K562 (cell line): ENCODE results near the gene USP31. TPM values are rescaled to one million over a fixed set of nuclear protein-coding genes. Genes with fewer than 3 reads are reported as not detected.

ENCODE experiments used
- ATAC-seq: fragments of 200-7000 bp; cut with Tn5 transposase; 3 replicates; pipeline ENCODE4 v1.9.1; 2020; ENCODE audit warnings: moderate library complexity
- BruUV-seq: library from RNA; stranded (reverse); fragments of 400-500 nt; replicated peaks from 2 replicates; lab custom pipeline; 2021; lab: Mats Ljungman, UMichigan
- CTCF ChIA-PET: fragments of 300-600 bp; formaldehyde crosslinking; extraction: SDS; loops from one replicate; lab custom pipeline; 2021; ENCODE audit warnings: low intra/inter-chr PET ratio; lab: Yijun Ruan, JAX
- POLR2A ChIA-PET: fragments of 300-600, 350-650 bp; sonication (Branson Sonifier 250); formaldehyde crosslinking; extraction: SDS; loops from one replicate; lab custom pipeline; 2021; ENCODE audit warnings: antibody characterized with exemption, inconsistent platforms; lab: Yijun Ruan, JAX
- DNase-seq, 4 experiments: peaks; one replicate each; pipeline versions ENCODE4 v3.0.0 to v3.0.0-alpha.2; 2011 to 2018; ENCODE audit warnings: low spot score in 3 of 4, mixed read lengths in 3 of 4; ENCODE audit errors: extremely low read depth in 1 of 4
- FAIRE-seq: peaks from 2 replicates; lab custom pipeline; 2011; peaks lifted over from hg19 to GRCh38; lab: Jason Lieb, UNC
- H2AFZ ChIP-seq: 2 replicates; pipeline ENCODE4 v1.6.0; 2011; ENCODE audit warnings: low read depth, low read length, control low read depth, inconsistent platforms
- H3K27ac ChIP-seq: fragments of 200-600 bp; 3 replicates; pipeline ENCODE4 v1.8.0; 2011; ENCODE audit warnings: low read depth, mild to moderate bottlenecking, control low read depth, inconsistent platforms, low read length, moderate library complexity, mixed read lengths; ENCODE audit errors: extremely low read depth
- H3K27me3 ChIP-seq, 2 experiments: fragments of 300-600 bp in 1 of 2; 2 replicates in 1 of 2; 3 replicates in 1 of 2; pipeline versions ENCODE4 v1.6.0 to v1.8.0; 2011; ENCODE audit warnings: inconsistent platforms in 2 of 2, low read length in 2 of 2, mild to moderate bottlenecking in 1 of 2, mixed read lengths in 1 of 2, moderate library complexity in 1 of 2; ENCODE audit not compliant: control insufficient read depth in 2 of 2, insufficient read depth in 2 of 2
- H3K36me3 ChIP-seq: fragments of 300-600 bp; 3 replicates; pipeline ENCODE4 v1.8.0; 2011; ENCODE audit warnings: mild to moderate bottlenecking, low read length, inconsistent platforms; ENCODE audit not compliant: control insufficient read depth, insufficient read depth
- H3K4me1 ChIP-seq, 2 experiments: fragments of 200-600 bp in 1 of 2; replicated peaks in 1 of 2; 2 replicates in 1 of 2; 3 replicates in 1 of 2; pipeline versions ENCODE4 v1.5.1 to v1.8.0; 2011; ENCODE audit warnings: inconsistent platforms in 2 of 2, low read length in 2 of 2, mild to moderate bottlenecking in 1 of 2, mixed read lengths in 1 of 2, moderate library complexity in 1 of 2; ENCODE audit not compliant: control insufficient read depth in 2 of 2, insufficient read depth in 2 of 2
- H3K4me2 ChIP-seq: 2 replicates; pipeline ENCODE4 v1.6.1; 2011; ENCODE audit warnings: low read length, control low read depth, inconsistent platforms, mixed read lengths; ENCODE audit not compliant: insufficient read depth
- H3K4me3 ChIP-seq: fragments of 200-600 bp; sonication (generic), shearing (Covaris generic); 2 replicates; pipeline ENCODE4 v1.5.1; 2016; ENCODE audit warnings: control low read depth, inconsistent platforms
- H3K79me2 ChIP-seq: fragments of 200-600 bp; 3 replicates; pipeline ENCODE4 v1.8.0; 2011; ENCODE audit warnings: low read length, inconsistent platforms; ENCODE audit not compliant: control insufficient read depth, insufficient read depth
- H3K9ac ChIP-seq, 2 experiments: 2 replicates each; pipeline versions ENCODE4 v1.6.0 to v1.6.1; 2011; ENCODE audit warnings: low read depth in 2 of 2, low read length in 2 of 2, control low read depth in 1 of 2, inconsistent platforms in 1 of 2, mild to moderate bottlenecking in 1 of 2, mixed read lengths in 1 of 2; ENCODE audit not compliant: insufficient read depth in 1 of 2
- H3K9me1 ChIP-seq: one replicate; pipeline ENCODE4 v1.6.0; 2011; ENCODE audit warnings: inconsistent platforms, mild to moderate bottlenecking, low read length, moderate library complexity; ENCODE audit not compliant: control insufficient read depth, insufficient read depth
- H3K9me3 ChIP-seq: replicated peaks from 2 replicates; pipeline ENCODE4 v1.5.1; 2011; ENCODE audit warnings: low read depth, low read length, inconsistent platforms; ENCODE audit not compliant: control insufficient read depth, insufficient read depth
- H4K20me1 ChIP-seq: replicated peaks from 2 replicates; pipeline ENCODE4 v1.6.1; 2011; ENCODE audit warnings: low read length, inconsistent platforms, mixed read lengths; ENCODE audit not compliant: control insufficient read depth, insufficient read depth
- CHD2 ChIP-seq: IDR thresholded peaks from 2 replicates; pipeline ENCODE4 v1.6.1; 2011; ENCODE audit warnings: low read depth, low read length
- ELK1 ChIP-seq: sonication (generic); formaldehyde crosslinking; IDR thresholded peaks from 2 replicates; pipeline ENCODE4 v1.8.1; 2022; ENCODE audit warnings: missing genetic modification reagents
- FIP1L1 ChIP-seq: fragments of 200-400 bp; formaldehyde crosslinking; IDR thresholded peaks from 2 replicates; pipeline ENCODE4 v1.6.1; 2018; ENCODE audit warnings: mild to moderate bottlenecking, low read depth, low read length; ENCODE audit not compliant: poor library complexity, severe bottlenecking
- HDAC6 ChIP-seq: IDR thresholded peaks from 2 replicates; pipeline ENCODE4 v1.6.1; 2012; ENCODE audit warnings: low read depth, mild to moderate bottlenecking, control low read depth, inconsistent platforms, low read length, moderate library complexity
- JUN ChIP-seq, 2 experiments: sonication (generic) in 1 of 2; formaldehyde crosslinking in 1 of 2; IDR thresholded peaks; 2 replicates each; pipeline versions ENCODE4 v1.6.1 to v1.8.0; 2012 to 2022; ENCODE audit warnings: borderline replicate concordance in 2 of 2, mild to moderate bottlenecking in 2 of 2, improper control_type of control experiment in 1 of 2, low read depth in 1 of 2, low read length in 1 of 2, missing genetic modification reagents in 1 of 2
- MTA3 ChIP-seq: fragments of 450-650 bp; formaldehyde crosslinking; IDR thresholded peaks from 2 replicates; pipeline ENCODE4 v1.6.1; 2017; ENCODE audit warnings: mild to moderate bottlenecking, borderline replicate concordance
- NR2C1 ChIP-seq, 2 experiments: fragments of 450-650 bp; IDR thresholded peaks; 2 replicates each; pipeline ENCODE4 v1.6.1; 2017; ENCODE audit warnings: mild to moderate bottlenecking in 2 of 2, antibody characterized with exemption in 1 of 2, inconsistent platforms in 1 of 2, missing compliant biosample characterization in 1 of 2, missing genetic modification characterization in 1 of 2
- POLR2A ChIP-seq: fragments of 450-650 bp; conservative IDR thresholded peaks from 2 replicates; pipeline ENCODE4 v1.6.1; 2016
- RBFOX2 ChIP-seq: fragments of 200-400 bp; formaldehyde crosslinking; IDR thresholded peaks from 2 replicates; pipeline ENCODE4 v1.6.1; 2017; ENCODE audit warnings: low read depth, mild to moderate bottlenecking, low read length, moderate library complexity
- SETDB1 ChIP-seq: IDR thresholded peaks from one replicate; pipeline ENCODE4 v1.6.1; 2012; ENCODE audit warnings: low read length, control low read depth, inconsistent platforms
- SMARCE1 ChIP-seq: fragments of 450-650 bp; IDR thresholded peaks from 2 replicates; pipeline ENCODE4 v1.7.1; 2016; ENCODE audit warnings: mild to moderate bottlenecking
- ZBTB17 ChIP-seq: fragments of 450-650 bp; formaldehyde crosslinking; IDR thresholded peaks from 2 replicates; pipeline ENCODE4 v1.4.0; 2020; ENCODE audit warnings: mild to moderate bottlenecking
- ZNF263 ChIP-seq: sonication (generic); formaldehyde crosslinking; IDR thresholded peaks from 2 replicates; pipeline ENCODE4 v1.8.0; 2022; ENCODE audit warnings: mild to moderate bottlenecking, missing genetic modification reagents, borderline replicate concordance
- ZNF57 ChIP-seq: fragments of 450-650 bp; formaldehyde crosslinking; IDR thresholded peaks from 2 replicates; pipeline ENCODE4 v1.4.0; 2020; ENCODE audit warnings: mild to moderate bottlenecking, moderate library complexity
- WGBS: fragments of 100-300 bp; shearing (Covaris generic); methylation state at CpG from one replicate; pipeline ENCODE4 v1.1.6; 2016; ENCODE audit warnings: low coverage, mixed read lengths; ENCODE audit not compliant: insufficient coverage; ENCODE audit errors: missing lambda C conversion rate; 5-methylcytosine and 5-hydroxymethylcytosine counted together
- in situ Hi-C: fragments of 300-500 bp; cut with MboI; formaldehyde crosslinking; loops from 4 replicates; pipeline ENCODE4 v1.15.0; 2018; ENCODE audit warnings: inconsistent platforms, mixed read lengths
- intact Hi-C: fragments of 100-400 bp; cut with micrococcal nuclease; formaldehyde crosslinking; loops from 2 replicates; pipeline ENCODE4 v1.14.2; 2022
- polyA plus RNA-seq, 8 experiments: library from polyadenylated mRNA; depleted of rRNA in 4 of 8; stranded (reverse) in 5 of 8; unstranded in 3 of 8; fragments of >200 nt; fragmentation: Nextera tagmentation in 2 of 8; fragmentation: Illumina TruSeq in 1 of 8; extraction: Ambion mirVana in 2 of 8; extraction: Trizol in 1 of 8; gene quantifications; 2 replicates each; pipeline versions ENCODE4 v1.2.1 to v1.2.3, GENCODE V29; 2011 to 2014; ENCODE audit warnings: inconsistent platforms in 1 of 8, missing spikeins in 1 of 8
- total RNA-seq, 7 experiments: library from RNA; depleted of rRNA in 6 of 7; stranded (reverse); fragments of >200 nt in 6 of 7; fragmentation: Illumina TruSeq in 2 of 7; extraction: Trizol in 2 of 7; gene quantifications; 2 replicates each; pipeline versions ENCODE4 v1.2.1 to v1.2.3, GENCODE V29; 2011 to 2021; ENCODE audit warnings: low replicate concordance in 1 of 7
- TF ChIP-seq, protein P1 (sequence below): sonication (generic); formaldehyde crosslinking; IDR thresholded peaks from 2 replicates; pipeline ENCODE4 v1.8.0; 2022; ENCODE audit warnings: mild to moderate bottlenecking, missing genetic modification reagents
- TF ChIP-seq, protein P2 (sequence below): IDR thresholded peaks from 2 replicates; pipeline ENCODE4 v1.6.1; 2016; ENCODE audit warnings: missing genetic modification characterization, missing compliant biosample characterization
- TF ChIP-seq, protein P3 (sequence below): sonication (generic); formaldehyde crosslinking; IDR thresholded peaks from 2 replicates; pipeline ENCODE4 v1.8.1; 2023; ENCODE audit warnings: mild to moderate bottlenecking, missing genetic modification reagents

Gene USP31
- total and polyA plus RNA-seq, 9 of the 15 experiments (the other 6 are each of a cell fraction or from before 2014, with no cell fraction given) = 0.56 to 4.9 (median 2.9) TPM

DNA sequence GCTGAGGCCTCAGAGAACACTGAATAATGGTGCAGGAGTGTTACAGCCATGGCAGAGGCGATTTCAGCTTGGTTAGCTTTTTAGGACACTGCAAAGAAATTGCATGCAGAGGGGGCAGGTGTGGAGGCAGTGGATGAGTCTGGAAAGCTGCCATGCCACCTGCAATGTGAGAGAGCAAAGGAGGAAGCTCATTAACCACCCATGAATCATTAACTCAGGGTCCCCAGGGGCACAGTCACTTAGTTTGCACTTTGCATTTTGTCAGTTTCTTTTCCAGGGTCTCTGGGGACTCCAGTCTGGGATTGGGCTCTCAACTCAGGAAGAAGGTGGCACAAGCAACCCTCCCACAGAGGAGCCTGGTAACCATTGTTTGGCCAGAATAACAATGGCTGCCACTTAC lies 132.9 kb downstream of the USP31 start:
- Histone ChIP-seq H3K4me1 (no peaks in the 10 kb centered on the region), H3K4me2 (no peak overlapping the region), H3K9me1 (no peaks in the 10 kb centered on the region)

More for the DNA sequence above, 132.9 kb downstream of the USP31 start:
- intact Hi-C loops = no loop called here
- peaks cover 0 to 4% of the 10 kb centered on the region in 2 experiments; a peak in 2 of 5 replicates for H3K27me3 ChIP-seq
- CTCF ChIA-PET = no interaction called here
- TF ChIP-seq, protein P1, sequence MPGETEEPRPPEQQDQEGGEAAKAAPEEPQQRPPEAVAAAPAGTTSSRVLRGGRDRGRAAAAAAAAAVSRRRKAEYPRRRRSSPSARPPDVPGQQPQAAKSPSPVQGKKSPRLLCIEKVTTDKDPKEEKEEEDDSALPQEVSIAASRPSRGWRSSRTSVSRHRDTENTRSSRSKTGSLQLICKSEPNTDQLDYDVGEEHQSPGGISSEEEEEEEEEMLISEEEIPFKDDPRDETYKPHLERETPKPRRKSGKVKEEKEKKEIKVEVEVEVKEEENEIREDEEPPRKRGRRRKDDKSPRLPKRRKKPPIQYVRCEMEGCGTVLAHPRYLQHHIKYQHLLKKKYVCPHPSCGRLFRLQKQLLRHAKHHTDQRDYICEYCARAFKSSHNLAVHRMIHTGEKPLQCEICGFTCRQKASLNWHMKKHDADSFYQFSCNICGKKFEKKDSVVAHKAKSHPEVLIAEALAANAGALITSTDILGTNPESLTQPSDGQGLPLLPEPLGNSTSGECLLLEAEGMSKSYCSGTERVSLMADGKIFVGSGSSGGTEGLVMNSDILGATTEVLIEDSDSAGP = no peak
- no peak for TF ChIP-seq SETDB1
- no peak for TF ChIP-seq ZNF263 (CRISPR knock-in tag)
- no peak for TF ChIP-seq ZNF57 (CRISPR knock-in tag)
- TF ChIP-seq ELK1 (CRISPR knock-in tag) = no peak
- no peak for TF ChIP-seq ZBTB17 (CRISPR knock-in tag)
- no peak for TF ChIP-seq POLR2A
- no peak for TF ChIP-seq SMARCE1
- TF ChIP-seq JUN (IDR thresholded peaks at IDR 0.05; ENCODE audit: borderline replicate concordance, low read depth, low read length) = no peak
- TF ChIP-seq JUN (CRISPR knock-in tag; IDR thresholded peaks at IDR 0.05; ENCODE audit: borderline replicate concordance) = no peak
- no peak for TF ChIP-seq HDAC6
- no peak for TF ChIP-seq NR2C1 (IDR thresholded peaks at IDR 0.05)
- TF ChIP-seq NR2C1 (tag; IDR thresholded peaks at IDR 0.05) = no peak
- no peak for TF ChIP-seq FIP1L1
- TF ChIP-seq, protein P2, sequence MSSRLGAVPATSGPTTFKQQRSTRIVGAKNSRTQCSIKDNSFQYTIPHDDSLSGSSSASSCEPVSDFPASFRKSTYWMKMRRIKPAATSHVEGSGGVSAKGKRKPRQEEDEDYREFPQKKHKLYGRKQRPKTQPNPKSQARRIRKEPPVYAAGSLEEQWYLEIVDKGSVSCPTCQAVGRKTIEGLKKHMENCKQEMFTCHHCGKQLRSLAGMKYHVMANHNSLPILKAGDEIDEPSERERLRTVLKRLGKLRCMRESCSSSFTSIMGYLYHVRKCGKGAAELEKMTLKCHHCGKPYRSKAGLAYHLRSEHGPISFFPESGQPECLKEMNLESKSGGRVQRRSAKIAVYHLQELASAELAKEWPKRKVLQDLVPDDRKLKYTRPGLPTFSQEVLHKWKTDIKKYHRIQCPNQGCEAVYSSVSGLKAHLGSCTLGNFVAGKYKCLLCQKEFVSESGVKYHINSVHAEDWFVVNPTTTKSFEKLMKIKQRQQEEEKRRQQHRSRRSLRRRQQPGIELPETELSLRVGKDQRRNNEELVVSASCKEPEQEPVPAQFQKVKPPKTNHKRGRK (tag) = no peak
- TF ChIP-seq, protein P3, sequence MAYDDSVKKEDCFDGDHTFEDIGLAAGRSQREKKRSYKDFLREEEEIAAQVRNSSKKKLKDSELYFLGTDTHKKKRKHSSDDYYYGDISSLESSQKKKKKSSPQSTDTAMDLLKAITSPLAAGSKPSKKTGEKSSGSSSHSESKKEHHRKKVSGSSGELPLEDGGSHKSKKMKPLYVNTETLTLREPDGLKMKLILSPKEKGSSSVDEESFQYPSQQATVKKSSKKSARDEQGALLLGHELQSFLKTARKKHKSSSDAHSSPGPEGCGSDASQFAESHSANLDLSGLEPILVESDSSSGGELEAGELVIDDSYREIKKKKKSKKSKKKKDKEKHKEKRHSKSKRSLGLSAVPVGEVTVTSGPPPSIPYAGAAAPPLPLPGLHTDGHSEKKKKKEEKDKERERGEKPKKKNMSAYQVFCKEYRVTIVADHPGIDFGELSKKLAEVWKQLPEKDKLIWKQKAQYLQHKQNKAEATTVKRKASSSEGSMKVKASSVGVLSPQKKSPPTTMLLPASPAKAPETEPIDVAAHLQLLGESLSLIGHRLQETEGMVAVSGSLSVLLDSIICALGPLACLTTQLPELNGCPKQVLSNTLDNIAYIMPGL (CRISPR knock-in tag) = no peak
- no peak for TF ChIP-seq MTA3
- TF ChIP-seq RBFOX2 = no peak
- no peak for TF ChIP-seq CHD2
- POLR2A ChIA-PET = no interaction called here
- FAIRE-seq (no peak), ATAC-seq (no peak), DNase-seq (no peak)
- no peak overlapping the region for H2AFZ ChIP-seq
- no peaks in the 10 kb centered on the region for H3K36me3 ChIP-seq
- no peak overlapping the region for H3K4me3 ChIP-seq
- H3K79me2 ChIP-seq = no peaks in the 10 kb centered on the region
- H3K27ac ChIP-seq = no peak overlapping the region
- in situ Hi-C loops = no loop called here
- no peaks in the 10 kb centered on the region for H3K9me3 ChIP-seq
- H3K9ac ChIP-seq = no peak overlapping the region
- no TSS peak for BruUV-seq
- WGBS = 0% methylated on average over 1 of the region's 1 CpG
- H4K20me1 ChIP-seq = no peaks in the 10 kb centered on the region
